Hepatocyte (in vitro differentiated cells): ENCODE results near the gene SLC44A5.

Experiments used
- EZH2 ChIP-seq: fragments of 200-600 bp; sonication (generic); IDR thresholded peaks from 2 replicates; pipeline ENCODE4 v1.6.1; 2016; ENCODE audit warnings: antibody characterized with exemption, mild to moderate bottlenecking, borderline replicate concordance
- EZH2phosphoT487 ChIP-seq: fragments of 200-600 bp; sonication (generic); IDR thresholded peaks from one replicate; pipeline ENCODE4 v1.6.1; 2018; ENCODE audit warnings: antibody characterized with exemption, mild to moderate bottlenecking, low read depth, moderate library complexity; ENCODE audit not compliant: unreplicated experiment, severe bottlenecking
- TF ChIP-seq, protein P1 (sequence below): fragments of 200-600 bp; sonication (generic); IDR thresholded peaks from 2 replicates; pipeline ENCODE4 v1.5.1; 2016; ENCODE audit warnings: antibody characterized with exemption, mild to moderate bottlenecking; ENCODE audit not compliant: poor library complexity

GRCh38 chr1:75170011-75170410, 440.9 kb downstream of the SLC44A5 start:
- TF ChIP-seq, protein P1, sequence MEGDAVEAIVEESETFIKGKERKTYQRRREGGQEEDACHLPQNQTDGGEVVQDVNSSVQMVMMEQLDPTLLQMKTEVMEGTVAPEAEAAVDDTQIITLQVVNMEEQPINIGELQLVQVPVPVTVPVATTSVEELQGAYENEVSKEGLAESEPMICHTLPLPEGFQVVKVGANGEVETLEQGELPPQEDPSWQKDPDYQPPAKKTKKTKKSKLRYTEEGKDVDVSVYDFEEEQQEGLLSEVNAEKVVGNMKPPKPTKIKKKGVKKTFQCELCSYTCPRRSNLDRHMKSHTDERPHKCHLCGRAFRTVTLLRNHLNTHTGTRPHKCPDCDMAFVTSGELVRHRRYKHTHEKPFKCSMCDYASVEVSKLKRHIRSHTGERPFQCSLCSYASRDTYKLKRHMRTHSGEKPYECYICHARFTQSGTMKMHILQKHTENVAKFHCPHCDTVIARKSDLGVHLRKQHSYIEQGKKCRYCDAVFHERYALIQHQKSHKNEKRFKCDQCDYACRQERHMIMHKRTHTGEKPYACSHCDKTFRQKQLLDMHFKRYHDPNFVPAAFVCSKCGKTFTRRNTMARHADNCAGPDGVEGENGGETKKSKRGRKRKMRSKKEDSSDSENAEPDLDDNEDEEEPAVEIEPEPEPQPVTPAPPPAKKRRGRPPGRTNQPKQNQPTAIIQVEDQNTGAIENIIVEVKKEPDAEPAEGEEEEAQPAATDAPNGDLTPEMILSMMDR = no peak
- no peak for TF ChIP-seq EZH2
- no peak for TF ChIP-seq EZH2phosphoT487
